NB4 (cell line): Measurements from ENCODE around the gene CHAT.

Source experiments
- DNase-seq: peaks from one replicate; pipeline ENCODE4 v3.0.0; 2010; ENCODE audit warnings: low read depth
- H3K4me3 ChIP-seq: one replicate; pipeline ENCODE4 v1.5.1; 2011; ENCODE audit warnings: mild to moderate bottlenecking, low read depth, low read length, moderate library complexity
- MYC ChIP-seq: IDR thresholded peaks from 2 replicates; pipeline ENCODE4 v1.6.1; 2011; ENCODE audit warnings: low read depth, low read length
- POLR2A ChIP-seq: IDR thresholded peaks from 2 replicates; pipeline ENCODE4 v1.6.1; 2011; ENCODE audit warnings: mild to moderate bottlenecking; ENCODE audit not compliant: insufficient read length; ENCODE audit errors: extremely low read depth
- TF ChIP-seq, protein P1 (sequence below): IDR thresholded peaks from one replicate; pipeline ENCODE4 v1.5.1; 2012; ENCODE audit warnings: low read depth, low read length
- TF ChIP-seq, protein P2 (sequence below): IDR thresholded peaks from 2 replicates; pipeline ENCODE4 v1.6.1; 2011; ENCODE audit warnings: low read depth, low read length

CHAT gene

DNA sequence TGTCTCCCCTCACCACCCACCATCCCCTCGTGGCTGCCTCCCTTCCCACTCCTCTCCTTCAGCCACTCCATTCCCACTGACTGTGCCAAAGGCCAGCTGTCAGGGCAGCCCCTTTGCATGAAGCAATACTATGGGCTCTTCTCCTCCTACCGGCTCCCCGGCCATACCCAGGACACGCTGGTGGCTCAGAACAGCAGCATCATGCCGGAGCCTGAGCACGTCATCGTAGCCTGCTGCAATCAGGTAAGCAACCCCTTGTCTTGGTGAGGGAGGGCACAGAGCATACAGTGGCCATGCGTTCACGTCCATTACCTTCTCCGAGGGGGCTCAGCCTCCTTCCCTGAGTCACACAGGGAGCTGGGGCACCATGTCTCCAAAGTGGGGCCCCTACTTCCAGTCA lies 11.6 kb downstream of the CHAT start:
- TF ChIP-seq, protein P1, sequence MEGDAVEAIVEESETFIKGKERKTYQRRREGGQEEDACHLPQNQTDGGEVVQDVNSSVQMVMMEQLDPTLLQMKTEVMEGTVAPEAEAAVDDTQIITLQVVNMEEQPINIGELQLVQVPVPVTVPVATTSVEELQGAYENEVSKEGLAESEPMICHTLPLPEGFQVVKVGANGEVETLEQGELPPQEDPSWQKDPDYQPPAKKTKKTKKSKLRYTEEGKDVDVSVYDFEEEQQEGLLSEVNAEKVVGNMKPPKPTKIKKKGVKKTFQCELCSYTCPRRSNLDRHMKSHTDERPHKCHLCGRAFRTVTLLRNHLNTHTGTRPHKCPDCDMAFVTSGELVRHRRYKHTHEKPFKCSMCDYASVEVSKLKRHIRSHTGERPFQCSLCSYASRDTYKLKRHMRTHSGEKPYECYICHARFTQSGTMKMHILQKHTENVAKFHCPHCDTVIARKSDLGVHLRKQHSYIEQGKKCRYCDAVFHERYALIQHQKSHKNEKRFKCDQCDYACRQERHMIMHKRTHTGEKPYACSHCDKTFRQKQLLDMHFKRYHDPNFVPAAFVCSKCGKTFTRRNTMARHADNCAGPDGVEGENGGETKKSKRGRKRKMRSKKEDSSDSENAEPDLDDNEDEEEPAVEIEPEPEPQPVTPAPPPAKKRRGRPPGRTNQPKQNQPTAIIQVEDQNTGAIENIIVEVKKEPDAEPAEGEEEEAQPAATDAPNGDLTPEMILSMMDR: no peak
- TF ChIP-seq POLR2A (no peak), MYC (no peak)
- TF ChIP-seq, protein P2, sequence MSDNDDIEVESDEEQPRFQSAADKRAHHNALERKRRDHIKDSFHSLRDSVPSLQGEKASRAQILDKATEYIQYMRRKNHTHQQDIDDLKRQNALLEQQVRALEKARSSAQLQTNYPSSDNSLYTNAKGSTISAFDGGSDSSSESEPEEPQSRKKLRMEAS: no peak
- DNase-seq: no peak
- H3K4me3 ChIP-seq: no peak overlapping the region

DNA sequence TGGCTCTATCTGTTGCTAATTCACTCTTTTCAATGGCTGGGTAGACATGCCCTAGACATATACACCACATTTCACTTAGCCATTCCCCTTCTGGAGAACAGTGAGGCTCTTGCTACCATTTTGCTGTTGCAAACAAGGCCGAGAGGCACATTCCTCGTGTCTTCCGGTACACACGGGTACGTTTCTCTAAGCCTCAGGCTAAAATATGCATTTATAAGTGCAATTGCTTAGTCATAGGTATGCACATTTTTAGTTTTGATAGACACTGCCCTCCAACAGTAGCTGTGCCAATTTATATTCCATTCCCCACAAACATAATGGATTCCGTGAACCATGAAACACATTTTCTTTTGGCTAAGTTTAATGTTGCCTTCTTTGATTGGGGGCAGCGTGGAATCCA lies 13.2 kb downstream of the CHAT start:
- TF ChIP-seq MYC (no peak), POLR2A (no peak)
- TF ChIP-seq, protein P2: no peak
- H3K4me3 ChIP-seq: no peak overlapping the region
- DNase-seq: no peak

DNA sequence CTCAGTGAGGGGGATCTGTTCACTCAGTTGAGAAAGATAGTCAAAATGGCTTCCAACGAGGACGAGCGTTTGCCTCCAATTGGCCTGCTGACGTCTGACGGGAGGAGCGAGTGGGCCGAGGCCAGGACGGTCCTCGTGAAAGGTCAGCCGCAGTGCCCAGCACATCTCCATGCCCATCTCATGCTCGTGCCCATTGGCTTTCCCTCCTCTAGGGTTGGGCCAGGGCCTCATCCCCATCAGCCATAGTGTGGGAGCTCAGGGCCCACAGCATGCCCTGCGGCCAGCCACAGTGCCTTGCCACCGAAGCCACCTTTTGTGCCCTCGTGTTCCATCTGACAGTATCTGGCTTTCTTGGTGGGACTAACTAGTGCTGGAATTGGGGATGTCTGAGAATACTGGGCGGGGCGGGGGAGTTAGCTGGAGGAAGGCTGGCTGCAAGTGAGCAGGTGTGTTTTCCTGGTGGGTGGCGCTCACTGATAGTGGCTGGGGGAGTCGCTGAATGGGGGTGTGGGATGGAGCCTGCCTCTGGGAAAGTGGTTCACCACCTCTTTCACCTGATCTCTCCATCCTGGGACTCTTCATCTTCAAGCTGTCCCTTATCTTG lies 13.9 kb downstream of the CHAT start:
- no peak for DNase-seq
- TF ChIP-seq, protein P2: no peak
- no peak for TF ChIP-seq POLR2A
- TF ChIP-seq, protein P1: no peak
- TF ChIP-seq MYC: no peak
- H3K4me3 ChIP-seq: no peak overlapping the region

DNA sequence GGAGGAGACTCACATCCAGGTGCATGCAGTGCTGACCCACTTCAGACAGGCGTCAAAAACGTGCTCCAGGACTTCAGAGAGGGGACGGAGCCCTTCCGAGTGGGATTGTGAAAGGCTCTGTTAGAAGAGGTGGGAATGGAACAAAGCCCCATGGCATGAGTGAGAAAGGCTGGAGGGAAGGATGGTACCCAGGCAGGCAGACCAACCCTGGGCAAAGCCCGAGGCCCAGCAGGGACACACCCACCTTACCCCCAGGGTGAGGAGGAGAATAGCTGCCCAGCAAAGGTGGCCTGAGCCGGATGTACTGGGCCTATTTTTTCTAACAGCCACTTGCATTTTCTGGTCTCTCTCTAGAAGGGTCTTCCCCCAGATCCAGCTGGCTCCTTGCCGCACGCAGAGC lies 14.8 kb downstream of the CHAT start:
- DNase-seq: no peak
- H3K4me3 ChIP-seq: no peak overlapping the region
- no peak for TF ChIP-seq MYC
- TF ChIP-seq, protein P1: no peak
- no peak for TF ChIP-seq POLR2A

DNA sequence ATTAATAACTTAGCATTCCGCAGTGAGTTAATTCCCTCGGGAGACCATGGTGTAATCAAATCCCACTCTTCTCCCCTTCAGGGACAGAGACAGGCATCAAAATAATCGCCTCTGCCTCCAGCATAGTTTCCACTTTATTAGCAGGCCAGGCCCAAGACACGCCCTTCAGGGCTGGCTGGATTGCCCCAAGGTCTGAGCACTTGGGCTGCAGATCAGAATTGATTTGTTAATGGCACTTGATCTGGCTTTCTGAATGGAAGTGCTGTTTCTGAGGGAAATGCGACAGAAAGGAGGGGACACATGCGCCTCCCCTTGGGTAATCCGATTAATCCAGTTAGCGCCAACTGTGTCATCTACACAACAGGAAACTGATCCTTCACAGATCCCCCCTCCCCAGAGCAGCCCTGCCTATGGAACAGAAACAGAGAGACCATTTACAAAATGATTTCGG lies 15.6 kb downstream of the CHAT start:
- DNase-seq: no peak
- TF ChIP-seq MYC (no peak), POLR2A (no peak)
- TF ChIP-seq, protein P1: no peak
- TF ChIP-seq, protein P2: no peak
- H3K4me3 ChIP-seq: no peak overlapping the region

DNA sequence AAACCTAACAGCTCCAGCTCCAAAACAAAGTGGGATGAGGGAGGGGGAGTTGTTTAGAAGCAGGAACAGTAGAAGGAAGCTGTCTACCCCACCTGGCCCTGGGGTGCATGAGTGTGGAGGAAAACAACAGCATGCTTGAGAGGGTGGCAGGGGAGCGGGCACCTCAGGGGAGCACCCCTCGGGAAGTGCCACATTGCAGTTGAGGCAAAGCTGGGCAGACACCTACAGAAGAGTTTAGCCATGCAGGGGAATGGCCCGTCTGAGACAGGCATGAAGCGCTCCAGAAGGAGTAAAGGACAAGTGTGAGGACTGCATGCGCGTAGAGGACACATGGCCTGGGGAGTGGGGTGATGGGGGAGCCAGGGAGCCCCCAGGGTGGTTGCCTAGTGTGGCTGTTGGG lies 18.1 kb downstream of the CHAT start:
- no peak for DNase-seq
- TF ChIP-seq, protein P1: no peak
- TF ChIP-seq MYC (no peak), POLR2A (no peak)
- TF ChIP-seq, protein P2: no peak
- H3K4me3 ChIP-seq: no peak overlapping the region
